NCI-H524 treated with DMSO at 0.1 percent for 48 hours (cell line): ENCODE measurements around the gene TROAP.
"Not testable (repeated sequence)": the region's sequence is repeated elsewhere in the genome, so short reads cannot be mapped to it uniquely, and the experiment has no call there.

Experiments
- DNase-seq: peaks from one replicate; lab custom pipeline; 2025; lab: John Stamatoyannopoulos, UW

Gene TROAP

GRCh38 chr12:49294086-49294803 lies 28.8 kb upstream of the TROAP start:
- peak; percentile 31 for DNase-seq

- DNase-seq, result no peak
These were observed 28.3 kb upstream of the TROAP start for GRCh38 chr12:49294804-49295081.

GRCh38 chr12:49295082-49295936 lies 27.7 kb upstream of the TROAP start, which contains the start of gene PRPH:
Gene PRPH, plus strand, starts transcription at chr12:49295147. Its CDS starts 54 bp downstream, at chr12:49295201.
- DNase-seq, result no peak

GRCh38 chr12:49296034-49296835 lies 26.8 kb upstream of the TROAP start:
- DNase-seq, result no peak

GRCh38 chr12:49296836-49297694 lies 26.0 kb upstream of the TROAP start:
- DNase-seq, result no peak

- no peak for DNase-seq
These were observed 25.4 kb upstream of the TROAP start for GRCh38 chr12:49297695-49298060.

GRCh38 chr12:49298160-49298559 lies 24.9 kb upstream of the TROAP start:
- DNase-seq, result no peak

- DNase-seq, result no peak
These were observed 21.3 kb upstream of the TROAP start for GRCh38 chr12:49301760-49302159.

GRCh38 chr12:49304161-49304560 lies 18.9 kb upstream of the TROAP start:
- no peak for DNase-seq

GRCh38 chr12:49305762-49306510 lies 17.1 kb upstream of the TROAP start:
- no peak for DNase-seq

GRCh38 chr12:49309386-49309785 lies 13.7 kb upstream of the TROAP start:
- DNase-seq, result no peak

GRCh38 chr12:49310451-49311000 lies 12.5 kb upstream of the TROAP start:
- DNase-seq, result not testable (repeated sequence)

- no peak for DNase-seq
These were observed 8.2 kb upstream of the TROAP start for GRCh38 chr12:49314811-49315210.

GRCh38 chr12:49317118-49317517 lies 5.9 kb upstream of the TROAP start:
- DNase-seq, result not testable (repeated sequence)

GRCh38 chr12:49320411-49321103 lies 2.5 kb upstream of the TROAP start:
- not testable (repeated sequence) for DNase-seq

GRCh38 chr12:49322367-49322707 lies 718 bp upstream of the TROAP start:
- DNase-seq, result no peak

GRCh38 chr12:49323524-49324097 lies 556 bp downstream of the TROAP start:
- DNase-seq, result no peak

- no peak for DNase-seq
These were observed 2.6 kb downstream of the TROAP start for GRCh38 chr12:49325606-49326005.

- no peak for DNase-seq
These were observed 4.3 kb downstream of the TROAP start for GRCh38 chr12:49327368-49327767.

- DNase-seq, result no peak
These were observed 4.8 kb downstream of the TROAP start for GRCh38 chr12:49327887-49328286.
